ENCODE results near the gene ZNF79. TPM values are rescaled to one million over a fixed set of nuclear protein-coding genes. Genes with fewer than 3 reads are reported as not detected.

The ZNF79 gene
- total and polyA plus RNA-seq, 9 of the 15 experiments (the other 6 are each of a cell fraction or from before 2014, with no cell fraction given), result 0.62 to 7.0 (median 4.1) TPM

DNA sequence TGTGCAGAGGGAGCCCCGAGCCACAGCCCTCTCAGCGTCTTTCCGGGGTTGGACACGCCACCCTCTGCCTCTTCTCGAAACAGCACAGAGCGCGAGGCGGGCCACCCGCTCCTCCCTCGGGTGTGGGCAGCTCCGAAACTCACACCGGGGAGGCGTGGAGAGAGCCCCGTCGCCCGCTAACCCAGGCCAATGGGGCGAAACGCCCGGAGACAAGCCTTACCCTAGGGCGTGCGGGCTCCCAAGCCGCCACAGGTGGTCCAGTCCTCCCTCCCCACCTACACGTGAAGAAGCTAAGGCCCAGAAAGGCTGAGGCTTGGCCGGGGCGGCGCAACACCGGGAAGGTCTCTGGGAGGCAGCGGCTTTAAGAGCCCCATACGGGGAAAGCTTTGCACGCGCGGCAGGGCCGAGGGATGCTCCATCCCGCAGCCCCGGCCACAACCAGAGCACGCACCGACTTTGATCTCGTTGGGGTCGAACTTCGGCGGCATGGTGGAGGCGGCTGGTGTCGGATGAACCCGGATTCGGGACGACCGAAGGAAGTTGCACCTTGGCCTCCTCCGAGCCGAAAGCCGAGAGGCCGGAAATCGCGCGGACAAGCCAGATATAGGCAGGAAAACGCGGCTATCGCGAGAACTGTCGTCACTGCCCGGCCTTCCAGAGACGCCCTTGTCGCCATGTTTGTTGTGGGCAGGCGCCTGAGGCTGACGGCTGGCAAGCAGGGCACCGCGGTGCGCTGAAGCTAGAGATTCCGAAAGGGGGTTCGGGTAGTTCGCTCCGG lies 26.8 kb downstream of the ZNF79 start, which contains the start of the genes LRSAM1 and RPL12 (continued):
- TF ChIP-seq, protein P1, sequence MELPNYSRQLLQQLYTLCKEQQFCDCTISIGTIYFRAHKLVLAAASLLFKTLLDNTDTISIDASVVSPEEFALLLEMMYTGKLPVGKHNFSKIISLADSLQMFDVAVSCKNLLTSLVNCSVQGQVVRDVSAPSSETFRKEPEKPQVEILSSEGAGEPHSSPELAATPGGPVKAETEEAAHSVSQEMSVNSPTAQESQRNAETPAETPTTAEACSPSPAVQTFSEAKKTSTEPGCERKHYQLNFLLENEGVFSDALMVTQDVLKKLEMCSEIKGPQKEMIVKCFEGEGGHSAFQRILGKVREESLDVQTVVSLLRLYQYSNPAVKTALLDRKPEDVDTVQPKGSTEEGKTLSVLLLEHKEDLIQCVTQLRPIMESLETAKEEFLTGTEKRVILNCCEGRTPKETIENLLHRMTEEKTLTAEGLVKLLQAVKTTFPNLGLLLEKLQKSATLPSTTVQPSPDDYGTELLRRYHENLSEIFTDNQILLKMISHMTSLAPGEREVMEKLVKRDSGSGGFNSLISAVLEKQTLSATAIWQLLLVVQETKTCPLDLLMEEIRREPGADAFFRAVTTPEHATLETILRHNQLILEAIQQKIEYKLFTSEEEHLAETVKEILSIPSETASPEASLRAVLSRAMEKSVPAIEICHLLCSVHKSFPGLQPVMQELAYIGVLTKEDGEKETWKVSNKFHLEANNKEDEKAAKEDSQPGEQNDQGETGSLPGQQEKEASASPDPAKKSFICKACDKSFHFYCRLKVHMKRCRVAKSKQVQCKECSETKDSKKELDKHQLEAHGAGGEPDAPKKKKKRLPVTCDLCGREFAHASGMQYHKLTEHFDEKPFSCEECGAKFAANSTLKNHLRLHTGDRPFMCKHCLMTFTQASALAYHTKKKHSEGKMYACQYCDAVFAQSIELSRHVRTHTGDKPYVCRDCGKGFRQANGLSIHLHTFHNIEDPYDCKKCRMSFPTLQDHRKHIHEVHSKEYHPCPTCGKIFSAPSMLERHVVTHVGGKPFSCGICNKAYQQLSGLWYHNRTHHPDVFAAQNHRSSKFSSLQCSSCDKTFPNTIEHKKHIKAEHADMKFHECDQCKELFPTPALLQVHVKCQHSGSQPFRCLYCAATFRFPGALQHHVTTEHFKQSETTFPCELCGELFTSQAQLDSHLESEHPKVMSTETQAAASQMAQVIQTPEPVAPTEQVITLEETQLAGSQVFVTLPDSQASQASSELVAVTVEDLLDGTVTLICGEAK (IDR thresholded peaks at IDR 0.05), result peak; percentile 76
- TF ChIP-seq, protein P1 (CRISPR knock-in tag; IDR thresholded peaks at IDR 0.05), result no peak
- TF ChIP-seq NELFE (IDR thresholded peaks at IDR 0.05; ENCODE audit: insufficient read depth, insufficient read length), result peak; percentile 76
- TF ChIP-seq BMI1 (IDR thresholded peaks at IDR 0.05; ENCODE audit: low read length), result no peak
- TF ChIP-seq ZNF589 (CRISPR knock-in tag; IDR thresholded peaks at IDR 0.05; ENCODE audit: low read depth), result no peak
- TF ChIP-seq, protein P2, sequence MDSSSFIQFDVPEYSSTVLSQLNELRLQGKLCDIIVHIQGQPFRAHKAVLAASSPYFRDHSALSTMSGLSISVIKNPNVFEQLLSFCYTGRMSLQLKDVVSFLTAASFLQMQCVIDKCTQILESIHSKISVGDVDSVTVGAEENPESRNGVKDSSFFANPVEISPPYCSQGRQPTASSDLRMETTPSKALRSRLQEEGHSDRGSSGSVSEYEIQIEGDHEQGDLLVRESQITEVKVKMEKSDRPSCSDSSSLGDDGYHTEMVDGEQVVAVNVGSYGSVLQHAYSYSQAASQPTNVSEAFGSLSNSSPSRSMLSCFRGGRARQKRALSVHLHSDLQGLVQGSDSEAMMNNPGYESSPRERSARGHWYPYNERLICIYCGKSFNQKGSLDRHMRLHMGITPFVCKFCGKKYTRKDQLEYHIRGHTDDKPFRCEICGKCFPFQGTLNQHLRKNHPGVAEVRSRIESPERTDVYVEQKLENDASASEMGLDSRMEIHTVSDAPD (CRISPR knock-in tag; IDR thresholded peaks at IDR 0.05), result no peak
- TF ChIP-seq, protein P3, sequence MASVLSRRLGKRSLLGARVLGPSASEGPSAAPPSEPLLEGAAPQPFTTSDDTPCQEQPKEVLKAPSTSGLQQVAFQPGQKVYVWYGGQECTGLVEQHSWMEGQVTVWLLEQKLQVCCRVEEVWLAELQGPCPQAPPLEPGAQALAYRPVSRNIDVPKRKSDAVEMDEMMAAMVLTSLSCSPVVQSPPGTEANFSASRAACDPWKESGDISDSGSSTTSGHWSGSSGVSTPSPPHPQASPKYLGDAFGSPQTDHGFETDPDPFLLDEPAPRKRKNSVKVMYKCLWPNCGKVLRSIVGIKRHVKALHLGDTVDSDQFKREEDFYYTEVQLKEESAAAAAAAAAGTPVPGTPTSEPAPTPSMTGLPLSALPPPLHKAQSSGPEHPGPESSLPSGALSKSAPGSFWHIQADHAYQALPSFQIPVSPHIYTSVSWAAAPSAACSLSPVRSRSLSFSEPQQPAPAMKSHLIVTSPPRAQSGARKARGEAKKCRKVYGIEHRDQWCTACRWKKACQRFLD (CRISPR knock-in tag; IDR thresholded peaks at IDR 0.05), result no peak; the same call in 1 of the 2 replicates
- no peak for TF ChIP-seq KHSRP (IDR thresholded peaks at IDR 0.05)
- peak; percentile 83; the same call in 1 of the 2 replicates for TF ChIP-seq ZNF232 (CRISPR knock-in tag; IDR thresholded peaks at IDR 0.05)
- TF ChIP-seq, protein P4, sequence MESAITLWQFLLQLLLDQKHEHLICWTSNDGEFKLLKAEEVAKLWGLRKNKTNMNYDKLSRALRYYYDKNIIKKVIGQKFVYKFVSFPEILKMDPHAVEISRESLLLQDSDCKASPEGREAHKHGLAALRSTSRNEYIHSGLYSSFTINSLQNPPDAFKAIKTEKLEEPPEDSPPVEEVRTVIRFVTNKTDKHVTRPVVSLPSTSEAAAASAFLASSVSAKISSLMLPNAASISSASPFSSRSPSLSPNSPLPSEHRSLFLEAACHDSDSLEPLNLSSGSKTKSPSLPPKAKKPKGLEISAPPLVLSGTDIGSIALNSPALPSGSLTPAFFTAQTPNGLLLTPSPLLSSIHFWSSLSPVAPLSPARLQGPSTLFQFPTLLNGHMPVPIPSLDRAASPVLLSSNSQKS (CRISPR knock-in tag; IDR thresholded peaks at IDR 0.05), result no peak
- no peak for TF ChIP-seq U2AF2 (optimal IDR thresholded peaks at IDR 0.05; ENCODE audit: low read depth, low read length)
- peak; percentile 52; the same call in 1 of the 2 replicates for TF ChIP-seq SMAD3 (CRISPR knock-in tag; conservative IDR thresholded peaks at IDR 0.05)
- peak; percentile 98 for TF ChIP-seq TAF1 (IDR thresholded peaks at IDR 0.05; ENCODE audit: control insufficient read depth, extremely low read depth, insufficient read depth, low read length, severe bottlenecking)
- peak; percentile 62; the same call in 1 of the 2 replicates for TF ChIP-seq NR2C1 (IDR thresholded peaks at IDR 0.05)
- TF ChIP-seq NR2C1 (tag; IDR thresholded peaks at IDR 0.05), result peak; percentile 82
